ENCODE measurements around the gene UNC119B.
"Not testable (repeated sequence)": the region's sequence is repeated elsewhere in the genome, so short reads cannot be mapped to it uniquely, and the experiment has no call there.

Gene UNC119B

GRCh38 chr12:120710031-120710804, at the start of gene UNC119B:
UNC119B (plus strand) TSS chr12:120710458; CDS start chr12:120710475, 17 bp downstream.
- DNase-seq (ENCODE audit: low spot score) = peak; percentile 67

- no peak for DNase-seq (ENCODE audit: low spot score)
Measured at GRCh38 chr12:120661432-120661831, 48.8 kb upstream of the UNC119B start.

GRCh38 chr12:120662879-120663278, 47.4 kb upstream of the UNC119B start:
- DNase-seq (ENCODE audit: low spot score) = no peak

- no peak for DNase-seq (ENCODE audit: low spot score)
Measured at GRCh38 chr12:120663741-120664140, 46.5 kb upstream of the UNC119B start.

- DNase-seq (ENCODE audit: low spot score) = no peak
Measured at GRCh38 chr12:120666571-120667390, 43.5 kb upstream of the UNC119B start.

- DNase-seq (ENCODE audit: low spot score) = no peak
Measured at GRCh38 chr12:120668091-120668867, 42.0 kb upstream of the UNC119B start.

GRCh38 chr12:120668868-120669840, 41.1 kb upstream of the UNC119B start:
- peak; percentile 29 for DNase-seq (ENCODE audit: low spot score)

GRCh38 chr12:120670237-120670636, 40.0 kb upstream of the UNC119B start:
- DNase-seq (ENCODE audit: low spot score) = not testable (repeated sequence)

GRCh38 chr12:120670667-120671066, 39.6 kb upstream of the UNC119B start:
- DNase-seq (ENCODE audit: low spot score) = no peak

GRCh38 chr12:120674097-120674636, 36.1 kb upstream of the UNC119B start:
- no peak for DNase-seq (ENCODE audit: low spot score)

- peak; percentile 86 for DNase-seq (ENCODE audit: low spot score)
Measured at GRCh38 chr12:120677765-120678473, 32.3 kb upstream of the UNC119B start.

GRCh38 chr12:120678572-120678971, 31.7 kb upstream of the UNC119B start:
- no peak for DNase-seq (ENCODE audit: low spot score)

- no peak for DNase-seq (ENCODE audit: low spot score)
Measured at GRCh38 chr12:120680165-120680738, 30.0 kb upstream of the UNC119B start.

GRCh38 chr12:120684523-120684932, 25.7 kb upstream of the UNC119B start:
- DNase-seq (ENCODE audit: low spot score) = no peak

GRCh38 chr12:120685522-120685921, 24.7 kb upstream of the UNC119B start:
- no peak for DNase-seq (ENCODE audit: low spot score)

GRCh38 chr12:120686151-120686689, 24.0 kb upstream of the UNC119B start:
- peak; percentile 100 for DNase-seq (ENCODE audit: low spot score)

- peak; percentile 100 for DNase-seq (ENCODE audit: low spot score)
Measured at GRCh38 chr12:120686690-120687577, 23.3 kb upstream of the UNC119B start, which contains the start of gene MLEC. MLEC (plus strand) TSS chr12:120687149; CDS start chr12:120687297, 148 bp downstream.

- DNase-seq (ENCODE audit: low spot score) = no peak
Measured at GRCh38 chr12:120687578-120688289, 22.5 kb upstream of the UNC119B start.

All from LoVo (cell line).